Panc1 (cell line): ENCODE data around the gene STEAP3. TPM values are rescaled to one million over a fixed set of nuclear protein-coding genes. Genes with fewer than 3 reads are reported as not detected.

Experiments
- ATAC-seq: fragments of 200-7000 bp; cut with Tn5 transposase; 2 replicates; pipeline ENCODE4 v1.9.1; 2020; ENCODE audit warnings: mild to moderate bottlenecking, moderate library complexity
- BruUV-seq: library from RNA; stranded (reverse); fragments of 400-500 nt; replicated peaks from 2 replicates; lab custom pipeline; 2021; lab: Mats Ljungman, UMichigan
- CTCF ChIA-PET: fragments of 300-600 bp; sonication (Branson Sonifier 250); formaldehyde crosslinking; loops from one replicate; lab custom pipeline; 2022; ENCODE audit warnings: antibody characterized with exemption; lab: Charles Lee
- POLR2A ChIA-PET: fragments of 300-600 bp; sonication (Branson Sonifier 250); formaldehyde crosslinking; loops from one replicate; lab custom pipeline; 2022; ENCODE audit warnings: antibody characterized with exemption; lab: Charles Lee
- DNase-seq: peaks from one replicate; pipeline ENCODE4 v3.0.0-alpha.2; 2010; ENCODE audit warnings: low read depth, low spot score
- H3K27ac ChIP-seq: 2 replicates; pipeline ENCODE4 v1.5.1; 2011; ENCODE audit warnings: mild to moderate bottlenecking, low read length, inconsistent platforms
- H3K27me3 ChIP-seq: fragments of 200-500 bp; sonication (Bioruptor generic); 2 replicates; pipeline ENCODE4 v1.6.0; 2014; ENCODE audit warnings: low read length, inconsistent platforms; ENCODE audit not compliant: control insufficient read depth, insufficient read depth
- H3K36me3 ChIP-seq: fragments of 200-500 bp; sonication (Bioruptor generic); 2 replicates; pipeline ENCODE4 v1.5.1; 2014; ENCODE audit warnings: inconsistent platforms, mild to moderate bottlenecking, low read length, moderate library complexity; ENCODE audit not compliant: control insufficient read depth, insufficient read depth
- H3K4me1 ChIP-seq: 2 replicates; pipeline ENCODE4 v1.5.1; 2011; ENCODE audit warnings: inconsistent platforms, mild to moderate bottlenecking, low read length, moderate library complexity; ENCODE audit not compliant: control insufficient read depth, insufficient read depth
- H3K4me3 ChIP-seq, 2 experiments: 2 replicates each; pipeline ENCODE4 v1.5.1; 2011 to 2012; ENCODE audit warnings: low read depth in 2 of 2, low read length in 2 of 2, mild to moderate bottlenecking in 2 of 2, inconsistent platforms in 1 of 2, moderate library complexity in 1 of 2
- H3K9me3 ChIP-seq: fragments of 200-500 bp; sonication (Bioruptor generic); 2 replicates; pipeline ENCODE4 v1.5.1; 2014; ENCODE audit warnings: low read depth, mild to moderate bottlenecking, inconsistent platforms, low read length, moderate library complexity; ENCODE audit not compliant: control insufficient read depth, insufficient read depth
- CTCF ChIP-seq: fragments of 450-650 bp; IDR thresholded peaks from 2 replicates; pipeline ENCODE4 v1.5.1; 2017; ENCODE audit warnings: mild to moderate bottlenecking
- POLR2AphosphoS5 ChIP-seq: IDR thresholded peaks from 2 replicates; pipeline ENCODE4 v1.6.1; 2012; ENCODE audit warnings: mild to moderate bottlenecking, low read depth, low read length, moderate library complexity
- SIN3A ChIP-seq: IDR thresholded peaks from 2 replicates; pipeline ENCODE4 v1.6.1; 2012; ENCODE audit warnings: low read depth, mild to moderate bottlenecking, low read length, moderate library complexity, borderline replicate concordance; ENCODE audit not compliant: insufficient read depth
- TCF7L2 ChIP-seq: IDR thresholded peaks from 2 replicates; pipeline ENCODE4 v1.6.1; 2011; ENCODE audit warnings: mild to moderate bottlenecking, low read depth, low read length, inconsistent platforms
- in situ Hi-C: cut with HindIII; loops from 2 replicates; pipeline ENCODE4 v1.10.0; 2016; ENCODE audit warnings: low sequenced_read_pairs, low pct_unique_long_range_greater_than_20kb
- intact Hi-C: fragments of 100-400 bp; cut with micrococcal nuclease; formaldehyde crosslinking; loops from one replicate; pipeline ENCODE4 v1.10.0; 2022; ENCODE audit not compliant: unreplicated experiment
- total RNA-seq: library from RNA; stranded (reverse); gene quantifications from one replicate; pipeline ENCODE4 v1.2.1, GENCODE V29; 2021; ENCODE audit not compliant: unreplicated experiment
- TF ChIP-seq, protein P1 (sequence below), 2 experiments: IDR thresholded peaks; 2 replicates each; pipeline ENCODE4 v1.6.1; 2011 to 2012; ENCODE audit warnings: low read depth in 2 of 2, control low read depth in 1 of 2, low read length in 1 of 2, mild to moderate bottlenecking in 1 of 2, moderate library complexity in 1 of 2; ENCODE audit not compliant: insufficient read depth in 1 of 2

STEAP3 gene
- total RNA-seq, 1 experiment from 2014 or later: 44.8 TPM

DNA sequence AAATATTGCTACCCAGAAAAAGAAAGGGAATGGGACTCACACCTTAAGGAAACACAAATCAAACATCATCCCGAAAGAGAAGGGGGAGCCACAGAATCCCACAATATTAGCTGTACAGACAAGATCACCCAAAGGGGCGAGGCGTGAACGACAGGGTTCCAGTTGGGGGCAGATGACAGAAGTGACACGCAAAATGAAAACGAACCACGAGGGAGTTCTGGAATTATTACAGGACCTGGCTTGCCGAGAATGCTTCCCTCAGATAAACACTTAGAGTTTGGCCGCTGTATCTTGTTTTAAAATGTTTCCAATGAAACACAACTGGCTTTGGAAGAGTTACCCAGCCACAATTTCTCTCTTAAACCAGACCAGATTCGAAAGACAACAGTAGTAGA, 82.6 kb downstream of the STEAP3 start:
- no peak for DNase-seq
- BruUV-seq: no TSS peak
- in situ Hi-C loops: no loop called here
- ChIA-PET POLR2A (no interaction called here), CTCF (no interaction called here)
- H3K4me3 ChIP-seq: no peak overlapping the region
- no peaks in the 10 kb centered on the region for H3K36me3 ChIP-seq
- no peaks in the 10 kb centered on the region for H3K4me1 ChIP-seq
- no peak for TF ChIP-seq TCF7L2
- no peak for TF ChIP-seq POLR2AphosphoS5
- TF ChIP-seq, protein P1, sequence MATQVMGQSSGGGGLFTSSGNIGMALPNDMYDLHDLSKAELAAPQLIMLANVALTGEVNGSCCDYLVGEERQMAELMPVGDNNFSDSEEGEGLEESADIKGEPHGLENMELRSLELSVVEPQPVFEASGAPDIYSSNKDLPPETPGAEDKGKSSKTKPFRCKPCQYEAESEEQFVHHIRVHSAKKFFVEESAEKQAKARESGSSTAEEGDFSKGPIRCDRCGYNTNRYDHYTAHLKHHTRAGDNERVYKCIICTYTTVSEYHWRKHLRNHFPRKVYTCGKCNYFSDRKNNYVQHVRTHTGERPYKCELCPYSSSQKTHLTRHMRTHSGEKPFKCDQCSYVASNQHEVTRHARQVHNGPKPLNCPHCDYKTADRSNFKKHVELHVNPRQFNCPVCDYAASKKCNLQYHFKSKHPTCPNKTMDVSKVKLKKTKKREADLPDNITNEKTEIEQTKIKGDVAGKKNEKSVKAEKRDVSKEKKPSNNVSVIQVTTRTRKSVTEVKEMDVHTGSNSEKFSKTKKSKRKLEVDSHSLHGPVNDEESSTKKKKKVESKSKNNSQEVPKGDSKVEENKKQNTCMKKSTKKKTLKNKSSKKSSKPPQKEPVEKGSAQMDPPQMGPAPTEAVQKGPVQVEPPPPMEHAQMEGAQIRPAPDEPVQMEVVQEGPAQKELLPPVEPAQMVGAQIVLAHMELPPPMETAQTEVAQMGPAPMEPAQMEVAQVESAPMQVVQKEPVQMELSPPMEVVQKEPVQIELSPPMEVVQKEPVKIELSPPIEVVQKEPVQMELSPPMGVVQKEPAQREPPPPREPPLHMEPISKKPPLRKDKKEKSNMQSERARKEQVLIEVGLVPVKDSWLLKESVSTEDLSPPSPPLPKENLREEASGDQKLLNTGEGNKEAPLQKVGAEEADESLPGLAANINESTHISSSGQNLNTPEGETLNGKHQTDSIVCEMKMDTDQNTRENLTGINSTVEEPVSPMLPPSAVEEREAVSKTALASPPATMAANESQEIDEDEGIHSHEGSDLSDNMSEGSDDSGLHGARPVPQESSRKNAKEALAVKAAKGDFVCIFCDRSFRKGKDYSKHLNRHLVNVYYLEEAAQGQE (IDR thresholded peaks at IDR 0.05; ENCODE audit: insufficient read depth in 1 of 2, low read depth in 2 of 2, low read length in 1 of 2): no peak
- TF ChIP-seq SIN3A: no peak
- TF ChIP-seq CTCF: no peak
- no peak for ATAC-seq
- H3K9me3 ChIP-seq: no peaks in the 10 kb centered on the region
- H3K27me3 ChIP-seq: no peaks in the 10 kb centered on the region
- no peak overlapping the region for H3K27ac ChIP-seq
- intact Hi-C loops: no loop called here

DNA sequence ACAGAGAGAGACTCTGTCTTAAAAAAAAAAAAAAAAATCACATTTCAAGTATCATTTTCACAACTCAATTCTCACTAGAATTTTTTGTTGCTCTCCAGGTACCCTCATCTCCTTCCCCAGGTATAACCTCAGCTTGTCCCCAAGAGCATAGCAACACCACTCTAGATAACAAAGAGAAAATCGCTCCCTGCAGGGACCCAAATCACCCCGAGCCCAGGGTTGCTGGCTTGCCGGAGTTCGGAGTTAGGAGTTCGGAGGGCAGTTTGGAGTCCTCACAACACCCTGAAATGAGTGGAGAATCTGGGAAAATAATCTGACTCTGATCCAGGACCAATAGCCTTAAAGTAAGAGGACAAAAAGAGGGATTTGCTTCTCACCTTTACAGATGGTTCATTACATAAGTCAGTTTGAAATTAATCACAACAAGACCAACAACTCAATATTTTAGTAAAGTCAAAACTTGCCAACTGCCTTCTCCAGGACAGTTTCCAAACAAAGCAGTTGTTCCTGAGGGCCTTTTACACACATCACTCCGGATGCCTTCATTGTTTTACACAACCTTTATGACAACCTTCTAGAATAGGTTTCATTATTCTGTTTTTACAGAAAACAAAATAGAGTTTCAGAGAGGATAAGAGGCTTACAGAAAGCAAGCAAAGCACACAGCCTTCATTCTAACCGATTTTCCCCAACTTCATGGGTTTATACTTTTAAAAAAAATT, 83.9 kb downstream of the STEAP3 start:
- no peak for ATAC-seq
- ChIA-PET POLR2A (interaction anchor here (0.7 kb wide), 1 partner anchor 33 kb away, joined by 6 read pairs; no protein-coding TSS in a partner anchor), CTCF (no interaction called here)
- Histone ChIP-seq H3K27ac (no peak overlapping the region), H3K27me3 (no peaks in the 10 kb centered on the region), H3K4me3 (no peak overlapping the region), H3K9me3 (no peaks in the 10 kb centered on the region), H3K4me1 (no peaks in the 10 kb centered on the region), H3K36me3 (no peaks in the 10 kb centered on the region)
- BruUV-seq: no TSS peak
- intact Hi-C loops (no loop called here), in situ Hi-C loops (no loop called here)
- DNase-seq: no peak
- TF ChIP-seq, protein P1 (IDR thresholded peaks at IDR 0.05; ENCODE audit: insufficient read depth in 1 of 2, low read depth in 2 of 2, low read length in 1 of 2): no peak
- TF ChIP-seq POLR2AphosphoS5 (no peak), TCF7L2 (no peak), SIN3A (no peak), CTCF (no peak)
